OCI-LY7 (cell line): ENCODE data around the gene TTC34.

Experiments used
- EZH2phosphoT487 ChIP-seq: fragments of 200-600 bp; sonication (generic); IDR thresholded peaks from 2 replicates; pipeline ENCODE4 v1.6.1; 2018; ENCODE audit warnings: low read depth, borderline replicate concordance, mild to moderate bottlenecking, mixed run types, antibody characterized with exemption, low read length, moderate library complexity, mixed read lengths
- TF ChIP-seq, protein P1 (sequence below): fragments of 200-600 bp; sonication (generic); conservative IDR thresholded peaks from 2 replicates; pipeline ENCODE4 v1.5.1; 2014; ENCODE audit warnings: mild to moderate bottlenecking, antibody characterized with exemption, low read length, moderate library complexity, mixed read lengths

- TF ChIP-seq, protein P1, sequence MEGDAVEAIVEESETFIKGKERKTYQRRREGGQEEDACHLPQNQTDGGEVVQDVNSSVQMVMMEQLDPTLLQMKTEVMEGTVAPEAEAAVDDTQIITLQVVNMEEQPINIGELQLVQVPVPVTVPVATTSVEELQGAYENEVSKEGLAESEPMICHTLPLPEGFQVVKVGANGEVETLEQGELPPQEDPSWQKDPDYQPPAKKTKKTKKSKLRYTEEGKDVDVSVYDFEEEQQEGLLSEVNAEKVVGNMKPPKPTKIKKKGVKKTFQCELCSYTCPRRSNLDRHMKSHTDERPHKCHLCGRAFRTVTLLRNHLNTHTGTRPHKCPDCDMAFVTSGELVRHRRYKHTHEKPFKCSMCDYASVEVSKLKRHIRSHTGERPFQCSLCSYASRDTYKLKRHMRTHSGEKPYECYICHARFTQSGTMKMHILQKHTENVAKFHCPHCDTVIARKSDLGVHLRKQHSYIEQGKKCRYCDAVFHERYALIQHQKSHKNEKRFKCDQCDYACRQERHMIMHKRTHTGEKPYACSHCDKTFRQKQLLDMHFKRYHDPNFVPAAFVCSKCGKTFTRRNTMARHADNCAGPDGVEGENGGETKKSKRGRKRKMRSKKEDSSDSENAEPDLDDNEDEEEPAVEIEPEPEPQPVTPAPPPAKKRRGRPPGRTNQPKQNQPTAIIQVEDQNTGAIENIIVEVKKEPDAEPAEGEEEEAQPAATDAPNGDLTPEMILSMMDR = no peak
- no peak for TF ChIP-seq EZH2phosphoT487
These were observed 15.3 kb upstream of the TTC34 start for GRCh38 chr1:2816786-2817185.
